HEK293T (cell line): Measurements from ENCODE around the gene LYPLA2.

Experiments
- CTCF ChIA-PET: fragments of 350-600 bp; formaldehyde crosslinking; extraction: SDS; loops from one replicate; lab custom pipeline; 2021; ENCODE audit warnings: antibody characterized with exemption, inconsistent platforms; lab: Yijun Ruan, JAX
- POLR2A ChIA-PET: fragments of 350-600 bp; formaldehyde crosslinking; extraction: SDS; loops from one replicate; lab custom pipeline; 2020; ENCODE audit warnings: antibody characterized with exemption, inconsistent platforms; lab: Yijun Ruan, JAX
- DNase-seq: peaks from one replicate; pipeline ENCODE4 v3.0.0; 2012; ENCODE audit warnings: mixed read lengths; ENCODE audit errors: extremely low spot score
- ARNT ChIP-seq: fragments of 450-650 bp; IDR thresholded peaks from 2 replicates; pipeline ENCODE4 v1.6.1; 2017; ENCODE audit warnings: mild to moderate bottlenecking
- BHLHE40 ChIP-seq: fragments of 450-650 bp; IDR thresholded peaks from 2 replicates; pipeline ENCODE4 v1.6.1; 2016; ENCODE audit warnings: mild to moderate bottlenecking, moderate library complexity, borderline replicate concordance
- CTBP1 ChIP-seq: fragments of 450-650 bp; IDR thresholded peaks from 2 replicates; pipeline ENCODE4 v1.6.1; 2016; ENCODE audit warnings: borderline replicate concordance
- ELF4 ChIP-seq: fragments of 450-650 bp; IDR thresholded peaks from 2 replicates; pipeline ENCODE4 v1.6.1; 2017; ENCODE audit warnings: antibody characterized with exemption
- FOXA1 ChIP-seq: fragments of 450-650 bp; IDR thresholded peaks from 2 replicates; pipeline ENCODE4 v1.6.1; 2016; ENCODE audit warnings: mild to moderate bottlenecking
- FOXK2 ChIP-seq: fragments of 450-650 bp; IDR thresholded peaks from 2 replicates; pipeline ENCODE4 v1.6.1; 2016; ENCODE audit warnings: mild to moderate bottlenecking
- FOXM1 ChIP-seq: fragments of 450-650 bp; IDR thresholded peaks from 2 replicates; pipeline ENCODE4 v1.6.1; 2017; ENCODE audit warnings: mild to moderate bottlenecking, borderline replicate concordance
- HDGF ChIP-seq: fragments of 450-650 bp; IDR thresholded peaks from 2 replicates; pipeline ENCODE4 v1.6.1; 2017; ENCODE audit warnings: antibody characterized with exemption, borderline replicate concordance
- L3MBTL2 ChIP-seq: fragments of 450-650 bp; conservative IDR thresholded peaks from 2 replicates; pipeline ENCODE4 v1.6.1; 2016; ENCODE audit warnings: mild to moderate bottlenecking
- LEF1 ChIP-seq: fragments of 450-650 bp; IDR thresholded peaks from 2 replicates; pipeline ENCODE4 v1.6.1; 2017; ENCODE audit warnings: mild to moderate bottlenecking, borderline replicate concordance
- NFRKB ChIP-seq: fragments of 450-650 bp; IDR thresholded peaks from 2 replicates; pipeline ENCODE4 v1.6.1; 2016; ENCODE audit warnings: mild to moderate bottlenecking, moderate library complexity
- PKNOX1 ChIP-seq: fragments of 450-650 bp; IDR thresholded peaks from 2 replicates; pipeline ENCODE4 v1.6.1; 2016
- SP1 ChIP-seq: fragments of 450-650 bp; IDR thresholded peaks from 2 replicates; pipeline ENCODE4 v1.6.1; 2017
- SUZ12 ChIP-seq: fragments of 450-650 bp; IDR thresholded peaks from 2 replicates; pipeline ENCODE4 v1.6.1; 2016; ENCODE audit warnings: mild to moderate bottlenecking
- TARDBP ChIP-seq: fragments of 450-650 bp; IDR thresholded peaks from 2 replicates; pipeline ENCODE4 v1.6.1; 2016
- ZNF384 ChIP-seq: fragments of 450-650 bp; IDR thresholded peaks from 2 replicates; pipeline ENCODE4 v1.6.1; 2016

The LYPLA2 gene

GRCh38 chr1:23803674-23804073, 12.7 kb downstream of the LYPLA2 start:
- ChIA-PET POLR2A (no interaction called here), CTCF (interaction anchor here (1.9 kb wide), 1 partner anchor 32 kb away, joined by 5 read pairs; no protein-coding TSS in a partner anchor)
- TF ChIP-seq BHLHE40 (no peak), SP1 (no peak), FOXK2 (no peak), SUZ12 (no peak), ELF4 (no peak), FOXA1 (no peak), NFRKB (no peak), ZNF384 (no peak), L3MBTL2 (no peak), FOXM1 (no peak), ARNT (no peak), CTBP1 (no peak), PKNOX1 (no peak), TARDBP (no peak), HDGF (no peak), LEF1 (no peak)
- no peak for DNase-seq

DNA sequence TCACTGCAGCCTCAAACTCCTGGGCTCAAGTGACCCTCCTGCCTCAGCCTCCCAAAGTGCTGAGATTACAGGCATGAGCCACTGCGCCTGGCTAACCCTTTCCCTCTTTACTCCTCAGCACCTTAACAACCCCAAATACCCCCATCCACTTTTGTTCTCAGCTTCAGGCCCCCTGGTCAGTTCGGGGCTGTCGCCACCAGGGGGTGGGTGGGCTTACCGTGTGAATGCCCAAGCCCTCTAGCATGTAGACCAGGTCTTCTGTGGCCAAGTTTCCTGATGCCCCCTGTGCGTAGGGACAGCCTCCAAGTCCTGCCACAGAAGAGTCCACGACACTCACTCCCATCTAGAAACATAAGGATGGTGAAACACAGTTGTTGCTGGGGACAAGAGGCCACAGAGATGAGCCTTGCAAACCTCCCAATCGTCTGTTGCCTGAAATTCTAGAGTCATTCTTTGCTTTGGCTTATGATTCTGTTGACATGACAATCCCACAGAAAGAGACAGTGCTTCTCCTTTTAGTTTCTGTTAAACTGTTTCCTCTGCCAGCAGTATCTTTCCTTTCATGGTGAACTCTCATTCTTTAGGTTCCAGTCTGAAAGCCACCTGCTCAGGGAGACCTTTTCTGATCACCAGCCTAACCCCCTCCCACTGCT, 13.4 kb downstream of the LYPLA2 start:
- DNase-seq, result no peak
- POLR2A ChIA-PET, result no interaction called here
- CTCF ChIA-PET, result interaction anchor here (0.6 to 1.9 kb wide), 2 partner anchors 10 to 33 kb away, joined by 3 to 5 read pairs; no protein-coding TSS in a partner anchor
- TF ChIP-seq LEF1, result no peak
- TF ChIP-seq SUZ12, result no peak
- TF ChIP-seq ARNT, result no peak
- TF ChIP-seq L3MBTL2, result no peak
- no peak for TF ChIP-seq FOXK2
- TF ChIP-seq CTBP1, result no peak
- no peak for TF ChIP-seq ELF4
- no peak for TF ChIP-seq FOXA1
- no peak for TF ChIP-seq ZNF384
- TF ChIP-seq PKNOX1, result no peak
- TF ChIP-seq FOXM1, result no peak
- no peak for TF ChIP-seq BHLHE40
- no peak for TF ChIP-seq TARDBP
- no peak for TF ChIP-seq HDGF
- TF ChIP-seq NFRKB, result no peak

GRCh38 chr1:23805025-23805424, 14.1 kb downstream of the LYPLA2 start:
- TF ChIP-seq ZNF384, result no peak
- TF ChIP-seq FOXM1, result no peak
- TF ChIP-seq SUZ12, result no peak
- TF ChIP-seq L3MBTL2, result no peak
- TF ChIP-seq NFRKB, result no peak
- no peak for TF ChIP-seq FOXK2
- no peak for TF ChIP-seq FOXA1
- TF ChIP-seq CTBP1, result no peak
- TF ChIP-seq ELF4, result no peak
- no peak for TF ChIP-seq HDGF
- no peak for TF ChIP-seq ARNT
- no peak for TF ChIP-seq BHLHE40
- no peak for TF ChIP-seq LEF1
- ChIA-PET CTCF (interaction anchor here (0.6 to 0.9 kb wide), 2 partner anchors 9 to 111 kb away, joined by 3 to 4 read pairs; no protein-coding TSS in a partner anchor), POLR2A (interaction anchor here (1.2 kb wide), 1 partner anchor 27 kb away, joined by 4 read pairs; the partner anchor contains the start of gene PITHD1)
- DNase-seq, result no peak

DNA sequence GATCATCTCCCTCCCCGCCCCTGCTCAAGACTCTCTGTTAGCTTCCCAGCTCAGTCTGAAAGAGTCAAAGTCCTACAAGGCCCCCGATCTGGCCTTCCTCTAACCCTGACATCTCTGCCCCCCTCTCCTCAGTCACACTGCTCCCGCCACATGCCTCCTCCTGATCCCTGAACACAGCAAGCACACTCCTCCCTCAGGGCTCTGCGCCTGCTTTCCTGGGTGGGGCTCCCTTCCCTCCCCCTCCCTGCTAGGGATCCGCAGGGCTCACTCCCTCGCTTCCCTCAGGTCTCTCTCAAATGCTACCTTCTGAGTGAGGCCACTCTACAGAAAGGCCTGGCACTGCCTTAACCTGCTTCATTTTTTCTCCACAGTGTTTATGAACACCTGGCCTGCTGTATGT, 15.3 kb downstream of the LYPLA2 start:
- no peak for TF ChIP-seq ARNT
- no peak for TF ChIP-seq ELF4
- no peak for TF ChIP-seq TARDBP
- no peak for TF ChIP-seq FOXK2
- POLR2A ChIA-PET, result interaction anchor here (1.2 kb wide), 1 partner anchor 28 kb away, joined by 4 read pairs; the partner anchor contains the start of gene PITHD1

GRCh38 chr1:23807453-23807852, 16.5 kb downstream of the LYPLA2 start:
- ChIA-PET POLR2A (no interaction called here), CTCF (interaction anchor here (0.6 kb wide), 1 partner anchor 142 kb away, joined by 4 read pairs; no protein-coding TSS in a partner anchor)
- TF ChIP-seq ELF4 (no peak), PKNOX1 (no peak), LEF1 (no peak), ARNT (no peak), L3MBTL2 (no peak), SUZ12 (no peak), BHLHE40 (no peak), FOXA1 (no peak), FOXK2 (no peak), FOXM1 (no peak), TARDBP (no peak), CTBP1 (no peak), SP1 (no peak), HDGF (no peak), ZNF384 (no peak), NFRKB (no peak)
- DNase-seq, result no peak

More for the DNA sequence above, 15.3 kb downstream of the LYPLA2 start:
- CTCF ChIA-PET, result no interaction called here
- DNase-seq, result no peak
